OCI-LY7 (cell line): ENCODE data around the gene PEAK3. TPM values are rescaled to one million over a fixed set of nuclear protein-coding genes. Genes with fewer than 3 reads are reported as not detected.

Source experiments
- BruUV-seq: library from RNA; stranded (reverse); fragments of 400-500 nt; replicated peaks from 2 replicates; lab custom pipeline; 2021; lab: Mats Ljungman, UMichigan
- CTCF ChIA-PET: fragments of 300-600 bp; sonication (Branson Sonifier 250); formaldehyde crosslinking; loops from one replicate; lab custom pipeline; 2022; ENCODE audit warnings: antibody characterized with exemption; ENCODE audit not compliant: unreplicated experiment; lab: Charles Lee
- POLR2A ChIA-PET: fragments of 300-600 bp; sonication (Branson Sonifier 250); formaldehyde crosslinking; loops from one replicate; lab custom pipeline; 2022; ENCODE audit warnings: antibody characterized with exemption; lab: Charles Lee
- DNase-seq: peaks from one replicate; pipeline ENCODE4 v3.0.0-alpha.2; 2015; ENCODE audit warnings: low spot score
- H2AFZ ChIP-seq: fragments of 200-600 bp; sonication (generic), shearing (Covaris generic); 2 replicates; pipeline ENCODE4 v1.6.1; 2014; ENCODE audit warnings: mild to moderate bottlenecking, antibody characterized with exemption, low read length, moderate library complexity
- H3K27ac ChIP-seq: fragments of 200-600 bp; sonication (generic); 2 replicates; pipeline ENCODE4 v1.5.1; 2014; ENCODE audit warnings: mixed run types, low read depth, mild to moderate bottlenecking, moderate library complexity, low read length, inconsistent platforms; ENCODE audit not compliant: poor library complexity, severe bottlenecking
- H3K36me3 ChIP-seq: fragments of 200-600 bp; sonication (generic); 2 replicates; pipeline ENCODE4 v1.6.1; 2014; ENCODE audit warnings: mild to moderate bottlenecking, antibody characterized with exemption, low read length, moderate library complexity, mixed read lengths; ENCODE audit not compliant: insufficient read depth
- H3K4me1 ChIP-seq: fragments of 200-600 bp; sonication (generic); 2 replicates; pipeline ENCODE4 v1.5.1; 2014; ENCODE audit warnings: mild to moderate bottlenecking, low read length; ENCODE audit not compliant: insufficient read depth, poor library complexity, severe bottlenecking
- H3K4me2 ChIP-seq: fragments of 200-600 bp; sonication (generic); 2 replicates; pipeline ENCODE4 v1.6.1; 2014; ENCODE audit warnings: mild to moderate bottlenecking, low read length
- H3K4me3 ChIP-seq: fragments of 200-600 bp; sonication (generic); 2 replicates; pipeline ENCODE4 v1.5.1; 2014; ENCODE audit warnings: mild to moderate bottlenecking, low read depth, low read length; ENCODE audit not compliant: poor library complexity, severe bottlenecking
- H3K79me2 ChIP-seq: fragments of 200-600 bp; sonication (generic); 2 replicates; pipeline ENCODE4 v1.6.1; 2016; ENCODE audit warnings: low read depth, mild to moderate bottlenecking, low read length, moderate library complexity, mixed read lengths; ENCODE audit not compliant: insufficient read depth
- H3K9me2 ChIP-seq: fragments of 200-600 bp; sonication (generic); 2 replicates; pipeline ENCODE4 v1.6.1; 2016; ENCODE audit warnings: mild to moderate bottlenecking, low read length, mixed read lengths; ENCODE audit not compliant: insufficient read depth
- H3K9me3 ChIP-seq: fragments of 200-600 bp; sonication (generic); 2 replicates; pipeline ENCODE4 v1.6.1; 2014; ENCODE audit warnings: mild to moderate bottlenecking, mixed run types, low read length, mixed read lengths
- H4K20me1 ChIP-seq: fragments of 200-600 bp; sonication (generic); 2 replicates; pipeline ENCODE4 v1.6.1; 2014; ENCODE audit warnings: mild to moderate bottlenecking, antibody characterized with exemption, low read length, moderate library complexity, mixed read lengths; ENCODE audit not compliant: insufficient read depth
- EZH2phosphoT487 ChIP-seq: fragments of 200-600 bp; sonication (generic); IDR thresholded peaks from 2 replicates; pipeline ENCODE4 v1.6.1; 2018; ENCODE audit warnings: low read depth, borderline replicate concordance, mild to moderate bottlenecking, mixed run types, antibody characterized with exemption, low read length, moderate library complexity, mixed read lengths
- intact Hi-C: fragments of 100-400 bp; cut with micrococcal nuclease; formaldehyde crosslinking; loops from one replicate; pipeline ENCODE4 v1.10.0; 2022; ENCODE audit not compliant: unreplicated experiment
- total RNA-seq, 2 experiments: library from RNA; depleted of rRNA in 1 of 2; stranded (reverse); fragments of >200 nt in 1 of 2; shearing (Covaris generic) in 1 of 2; gene quantifications; 2 replicates each; pipeline ENCODE4 v1.2.3, GENCODE V29; 2014 to 2022
- TF ChIP-seq, protein P1 (sequence below): fragments of 200-600 bp; sonication (generic); conservative IDR thresholded peaks from 2 replicates; pipeline ENCODE4 v1.5.1; 2014; ENCODE audit warnings: mild to moderate bottlenecking, antibody characterized with exemption, low read length, moderate library complexity, mixed read lengths

PEAK3 gene
- total RNA-seq, 2 experiments from 2014 or later, result not detected

DNA sequence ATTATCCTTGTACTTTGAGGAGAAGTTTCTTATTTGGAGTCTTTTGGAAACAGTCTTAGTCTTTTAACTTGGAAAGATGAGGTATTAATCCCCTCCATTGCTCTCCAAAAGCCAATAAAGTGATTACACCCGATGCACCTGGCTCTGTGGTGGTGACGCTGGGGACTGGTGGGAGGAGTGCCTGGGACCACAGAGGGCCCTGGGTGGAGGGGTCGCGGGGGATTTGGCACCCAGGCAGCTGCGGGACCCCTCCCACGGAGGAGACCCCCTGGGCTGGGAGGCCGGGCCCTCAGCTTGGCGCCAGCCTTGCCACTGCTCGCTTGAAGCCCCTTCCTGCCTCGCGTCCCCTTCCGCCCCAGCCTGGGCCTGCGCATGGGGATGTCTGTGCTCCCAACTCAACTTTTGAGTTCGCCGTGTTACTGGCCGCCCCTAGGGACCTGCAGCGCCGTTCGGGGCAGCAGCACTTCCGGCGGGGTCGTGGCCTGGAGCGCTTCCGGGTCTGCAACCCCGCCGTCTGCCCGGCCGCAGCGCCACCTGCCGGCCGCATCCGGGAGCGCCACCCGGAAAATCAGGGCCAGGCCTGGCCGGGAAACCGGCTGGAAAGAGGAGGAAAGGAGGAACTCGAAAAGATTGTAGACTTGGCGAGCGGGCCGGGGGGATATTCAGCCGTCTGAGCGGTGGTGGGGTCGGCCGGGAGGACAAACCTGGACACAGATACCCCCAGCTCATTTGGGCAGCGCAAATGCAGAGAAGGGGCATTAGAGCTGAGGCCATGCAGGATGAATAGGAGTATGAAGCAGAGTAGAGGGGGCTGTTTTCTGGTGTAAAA is 8.4 kb downstream of the PEAK3 start:
- H3K27ac ChIP-seq, result peak overlapping the region; percentile 93
- peak overlapping the region; percentile 98 for H3K4me2 ChIP-seq
- peaks cover 63% of the 10 kb centered on the region for H3K36me3 ChIP-seq
- peak; percentile 97 for DNase-seq
- no peaks in the 10 kb centered on the region for H3K9me3 ChIP-seq
- H3K4me1 ChIP-seq, result peaks cover 29% of the 10 kb centered on the region
- ChIA-PET POLR2A (interaction anchor here (0.6 kb wide), 1 partner anchor 288 kb away, joined by 3 read pairs; no protein-coding TSS in a partner anchor), CTCF (no interaction called here)
- peaks cover 10% of the 10 kb centered on the region for H4K20me1 ChIP-seq
- peak overlapping the region; percentile 87 for H3K4me3 ChIP-seq
- intact Hi-C loops, result loop anchor here (1.0 to 2.0 kb wide), 5 partner anchors 15 to 118 kb away; partner anchors contain the start of genes LSM7, PLEKHJ1, SF3A2 and SPPL2B
- no TSS peak for BruUV-seq
- TF ChIP-seq, protein P1, sequence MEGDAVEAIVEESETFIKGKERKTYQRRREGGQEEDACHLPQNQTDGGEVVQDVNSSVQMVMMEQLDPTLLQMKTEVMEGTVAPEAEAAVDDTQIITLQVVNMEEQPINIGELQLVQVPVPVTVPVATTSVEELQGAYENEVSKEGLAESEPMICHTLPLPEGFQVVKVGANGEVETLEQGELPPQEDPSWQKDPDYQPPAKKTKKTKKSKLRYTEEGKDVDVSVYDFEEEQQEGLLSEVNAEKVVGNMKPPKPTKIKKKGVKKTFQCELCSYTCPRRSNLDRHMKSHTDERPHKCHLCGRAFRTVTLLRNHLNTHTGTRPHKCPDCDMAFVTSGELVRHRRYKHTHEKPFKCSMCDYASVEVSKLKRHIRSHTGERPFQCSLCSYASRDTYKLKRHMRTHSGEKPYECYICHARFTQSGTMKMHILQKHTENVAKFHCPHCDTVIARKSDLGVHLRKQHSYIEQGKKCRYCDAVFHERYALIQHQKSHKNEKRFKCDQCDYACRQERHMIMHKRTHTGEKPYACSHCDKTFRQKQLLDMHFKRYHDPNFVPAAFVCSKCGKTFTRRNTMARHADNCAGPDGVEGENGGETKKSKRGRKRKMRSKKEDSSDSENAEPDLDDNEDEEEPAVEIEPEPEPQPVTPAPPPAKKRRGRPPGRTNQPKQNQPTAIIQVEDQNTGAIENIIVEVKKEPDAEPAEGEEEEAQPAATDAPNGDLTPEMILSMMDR, result peak; percentile 94
- no peak for TF ChIP-seq EZH2phosphoT487
- peaks cover 57% of the 10 kb centered on the region for H3K79me2 ChIP-seq
- H3K9me2 ChIP-seq, result no peaks in the 10 kb centered on the region
- H2AFZ ChIP-seq, result no peak overlapping the region

DNA sequence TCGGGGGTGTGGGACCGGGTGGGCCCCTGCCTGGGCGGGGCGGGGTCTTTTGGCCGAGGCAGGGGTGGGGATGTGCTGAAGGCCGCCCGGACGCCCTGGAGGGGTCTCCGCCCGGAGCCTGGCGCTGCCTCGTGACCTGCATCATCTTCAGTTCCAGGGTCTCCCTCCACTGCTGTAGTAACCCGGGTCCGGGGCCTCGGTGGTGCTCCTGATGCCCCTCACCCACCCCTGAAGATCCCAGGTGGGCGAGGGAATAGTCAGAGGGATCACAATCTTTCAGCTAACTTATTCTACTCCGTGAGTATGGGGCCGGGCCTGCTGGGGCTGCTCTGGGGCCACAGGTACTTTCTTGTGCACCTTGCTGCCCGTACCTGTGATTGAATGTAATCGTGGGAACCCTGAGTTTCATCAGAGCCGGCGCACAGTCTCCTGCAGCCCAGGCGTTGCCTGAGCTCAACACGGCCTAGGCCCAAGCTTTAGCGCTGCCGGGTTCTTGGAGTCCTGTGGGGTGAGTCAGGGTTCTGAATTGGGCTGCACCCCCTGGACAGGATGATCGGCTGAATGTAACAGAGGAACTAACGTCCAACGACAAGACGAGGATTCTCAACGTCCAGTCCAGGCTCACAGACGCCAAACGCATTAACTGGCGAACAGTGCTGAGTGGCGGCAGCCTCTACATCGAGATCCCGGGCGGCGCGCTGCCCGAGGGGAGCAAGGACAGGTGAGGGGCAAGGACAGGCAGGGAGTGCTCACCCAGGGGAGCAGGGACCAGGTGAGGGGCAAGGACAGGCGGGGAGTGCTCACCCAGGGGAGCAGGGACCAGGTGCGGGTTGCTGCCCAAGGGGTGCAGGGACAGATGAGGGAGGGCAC is 10.5 kb downstream of the PEAK3 start:
- CTCF ChIA-PET, result no interaction called here
- TF ChIP-seq, protein P1, result no peak
- TF ChIP-seq EZH2phosphoT487, result no peak
- POLR2A ChIA-PET, result interaction anchor here (0.5 to 2.7 kb wide), 3 partner anchors 12 to 351 kb away, joined by 5 to 11 read pairs (median 7); no protein-coding TSS in a partner anchor
- Histone ChIP-seq H3K79me2 (peaks cover 60% of the 10 kb centered on the region), H3K4me1 (peaks cover 42% of the 10 kb centered on the region), H3K4me3 (peak overlapping the region; percentile 87), H3K27ac (peak overlapping the region; percentile 93), H4K20me1 (peaks cover 10% of the 10 kb centered on the region), H3K4me2 (peak overlapping the region; percentile 98), H3K9me2 (no peaks in the 10 kb centered on the region), H3K36me3 (peaks cover 59% of the 10 kb centered on the region), H3K9me3 (no peaks in the 10 kb centered on the region), H2AFZ (no peak overlapping the region)
- no peak for DNase-seq
- intact Hi-C loops, result loop anchor here (2.0 kb wide), 1 partner anchor 57 kb away; the partner anchor contains the start of genes LSM7 and SPPL2B
- no TSS peak for BruUV-seq
